Effector memory CD4-positive, alpha-beta T cell (primary cell): ENCODE data around the gene SLC17A6.

Experiments
- DNase-seq, 3 donors: peaks; one replicate each; pipeline ENCODE4 v3.0.0-alpha.2; 2020
- H3K27ac ChIP-seq: 2 replicates; pipeline ENCODE4 v1.7.0; 2013; ENCODE audit warnings: mild to moderate bottlenecking, low read length, moderate library complexity; ENCODE audit not compliant: insufficient read depth, poor library complexity, severe bottlenecking
- H3K27me3 ChIP-seq: replicated peaks from 2 replicates; pipeline ENCODE4 v1.7.0; 2013; ENCODE audit warnings: mild to moderate bottlenecking, low read length; ENCODE audit not compliant: insufficient read depth, control insufficient read depth, poor library complexity, severe bottlenecking
- H3K36me3 ChIP-seq: 2 replicates; pipeline ENCODE4 v1.7.0; 2013; ENCODE audit warnings: mild to moderate bottlenecking, low read length, moderate library complexity; ENCODE audit not compliant: control insufficient read depth, insufficient read depth
- H3K4me1 ChIP-seq: 2 replicates; pipeline ENCODE4 v1.7.0; 2013; ENCODE audit warnings: low read length, mild to moderate bottlenecking; ENCODE audit not compliant: control insufficient read depth, insufficient read depth, poor library complexity, severe bottlenecking
- H3K4me3 ChIP-seq: 2 replicates; pipeline ENCODE4 v1.7.0; 2013; ENCODE audit warnings: low read length, low read depth, mild to moderate bottlenecking; ENCODE audit not compliant: insufficient read depth, poor library complexity, severe bottlenecking
- H3K9me3 ChIP-seq: 2 replicates; pipeline ENCODE4 v1.7.0; 2013; ENCODE audit warnings: mild to moderate bottlenecking, low read length, moderate library complexity; ENCODE audit not compliant: control insufficient read depth

SLC17A6 gene

GRCh38 chr11:22341588-22341931 lies 3.4 kb downstream of the SLC17A6 start:
- no peak overlapping the region for H3K27ac ChIP-seq
- DNase-seq: no peak
- H3K4me1 ChIP-seq: no peaks in the 10 kb centered on the region
- peaks cover 53% of the 10 kb centered on the region for H3K27me3 ChIP-seq
- H3K9me3 ChIP-seq: no peaks in the 10 kb centered on the region
- H3K4me3 ChIP-seq: no peak overlapping the region
- H3K36me3 ChIP-seq: no peaks in the 10 kb centered on the region

DNA sequence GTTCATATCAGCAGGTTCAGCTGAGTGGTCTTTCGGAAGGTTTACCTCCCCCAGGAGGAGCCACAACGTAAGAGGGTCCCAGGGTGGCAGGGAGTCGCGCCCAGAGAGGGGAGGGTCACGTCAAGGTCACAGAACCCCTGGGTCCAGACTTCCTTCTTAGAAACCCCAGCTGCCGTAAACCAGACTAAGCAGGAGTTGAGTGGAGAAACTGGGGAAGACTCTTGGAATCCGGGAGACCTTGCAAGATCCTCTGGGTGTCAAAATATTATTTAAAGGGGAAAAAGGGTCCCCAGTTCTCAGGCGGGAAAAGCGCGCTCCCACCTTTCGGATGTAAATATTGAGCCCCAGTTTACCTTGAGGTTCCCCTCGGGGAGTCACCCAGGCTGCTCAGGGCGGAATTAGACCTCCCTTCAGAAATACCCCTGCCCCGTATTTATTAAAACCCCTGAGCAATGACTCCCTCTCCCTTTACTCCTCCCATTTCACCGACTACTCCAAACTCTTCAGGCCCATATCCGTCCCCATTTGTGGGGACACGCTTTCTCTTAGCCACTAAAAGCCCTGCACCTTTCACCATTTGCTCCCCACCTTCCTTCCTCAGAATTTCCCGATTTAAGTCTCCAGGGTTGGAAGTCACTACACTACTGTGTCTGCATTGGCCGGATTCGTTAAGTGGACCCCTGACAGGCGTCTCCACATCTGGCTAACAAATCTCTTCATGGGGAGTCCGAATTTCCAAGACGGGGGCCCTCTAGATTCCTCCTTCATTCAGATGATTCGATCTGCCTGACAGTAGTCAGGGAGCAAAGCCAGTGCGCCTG lies 4.2 kb downstream of the SLC17A6 start:
- no peaks in the 10 kb centered on the region for H3K4me1 ChIP-seq
- peaks cover 53% of the 10 kb centered on the region for H3K27me3 ChIP-seq
- no peak overlapping the region for H3K4me3 ChIP-seq
- H3K36me3 ChIP-seq: no peaks in the 10 kb centered on the region
- H3K27ac ChIP-seq: no peak overlapping the region
- no peak for DNase-seq
- no peaks in the 10 kb centered on the region for H3K9me3 ChIP-seq

DNA sequence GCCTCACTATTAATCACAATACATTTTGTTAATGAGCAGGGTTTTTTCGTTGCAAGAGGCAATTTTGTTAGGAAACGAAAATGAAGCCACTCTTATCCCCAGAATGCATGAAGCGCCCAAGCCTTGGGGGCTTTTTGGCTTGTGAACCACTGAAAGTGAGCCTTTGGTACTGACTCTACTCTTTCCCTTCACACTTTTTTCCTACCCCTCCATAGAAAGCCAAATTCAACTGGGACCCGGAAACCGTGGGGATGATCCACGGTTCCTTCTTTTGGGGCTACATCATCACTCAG lies 4.8 kb downstream of the SLC17A6 start:
- no peaks in the 10 kb centered on the region for H3K9me3 ChIP-seq
- H3K36me3 ChIP-seq: no peaks in the 10 kb centered on the region
- peaks cover 53% of the 10 kb centered on the region for H3K27me3 ChIP-seq
- no peak for DNase-seq
- H3K4me3 ChIP-seq: no peak overlapping the region
- H3K4me1 ChIP-seq: no peaks in the 10 kb centered on the region
- H3K27ac ChIP-seq: no peak overlapping the region

DNA sequence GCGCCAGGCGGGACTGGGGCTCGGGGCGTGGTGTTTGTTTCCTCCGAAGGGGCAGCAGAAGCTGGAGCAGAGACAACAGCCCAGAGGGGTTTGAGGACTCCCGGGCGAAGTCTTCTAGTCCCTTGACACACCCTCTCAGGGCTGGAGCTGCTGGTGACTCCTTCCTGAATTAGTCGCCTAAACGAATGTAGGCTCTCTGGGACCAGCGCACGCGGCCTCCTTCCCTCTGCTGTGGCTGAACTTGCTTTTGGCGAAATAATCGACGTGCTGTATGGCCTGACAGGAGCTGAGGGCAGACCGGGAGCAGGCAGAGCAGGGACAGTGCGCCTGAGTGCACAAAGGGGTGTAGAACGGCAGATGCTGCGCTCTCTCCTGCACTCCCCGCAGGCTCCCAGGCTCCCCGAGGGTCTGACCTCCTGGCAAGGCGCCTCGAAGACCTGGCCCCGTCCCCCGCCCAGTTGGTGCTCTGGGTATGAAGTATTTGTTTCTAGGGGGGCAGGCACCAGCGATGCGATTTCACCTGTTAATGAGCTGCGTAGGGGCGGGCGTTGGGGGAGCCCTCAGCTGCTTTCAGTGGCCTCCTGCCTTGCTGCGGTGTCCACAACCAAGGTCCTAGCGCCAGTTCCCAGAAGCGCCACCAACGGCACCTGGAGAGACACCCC lies 5.3 kb downstream of the SLC17A6 start:
- Histone ChIP-seq H3K9me3 (no peaks in the 10 kb centered on the region), H3K27me3 (peaks cover 51% of the 10 kb centered on the region)

DNA sequence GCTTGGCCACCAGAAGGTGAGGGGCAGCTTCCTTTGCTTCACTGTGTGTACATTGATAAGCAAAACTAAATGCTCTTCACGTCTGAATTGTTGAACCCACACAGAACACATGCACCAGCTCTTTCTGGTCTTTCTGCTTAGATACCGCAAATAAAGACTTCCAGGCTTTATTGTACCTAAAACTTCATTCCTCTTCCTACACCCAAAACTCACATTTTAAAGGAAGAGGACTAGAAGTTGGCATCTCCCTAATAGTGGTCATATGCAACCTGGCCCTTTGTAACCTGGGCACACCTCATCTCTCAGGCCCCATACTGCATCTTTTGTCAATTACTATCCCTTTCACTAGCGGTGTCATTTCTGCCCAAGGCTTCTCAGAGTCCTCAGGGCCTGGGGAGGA lies 5.9 kb downstream of the SLC17A6 start:
- no peak overlapping the region for H3K4me3 ChIP-seq
- peaks cover 50% of the 10 kb centered on the region for H3K27me3 ChIP-seq
- DNase-seq: no peak
- no peaks in the 10 kb centered on the region for H3K36me3 ChIP-seq
- H3K4me1 ChIP-seq: no peaks in the 10 kb centered on the region
- no peaks in the 10 kb centered on the region for H3K9me3 ChIP-seq
- H3K27ac ChIP-seq: no peak overlapping the region

More for the DNA sequence above, 5.3 kb downstream of the SLC17A6 start:
- Histone ChIP-seq H3K36me3 (no peaks in the 10 kb centered on the region), H3K4me1 (no peaks in the 10 kb centered on the region), H3K4me3 (no peak overlapping the region), H3K27ac (no peak overlapping the region)
- DNase-seq: no peak

- Histone ChIP-seq H3K27me3 (peaks cover 34% of the 10 kb centered on the region), H3K4me3 (no peak overlapping the region), H3K27ac (no peak overlapping the region), H3K4me1 (no peaks in the 10 kb centered on the region), H3K9me3 (no peaks in the 10 kb centered on the region), H3K36me3 (no peaks in the 10 kb centered on the region)
- DNase-seq: no peak
Observed at GRCh38 chr11:22346282-22346681, 8.1 kb downstream of the SLC17A6 start.

DNA sequence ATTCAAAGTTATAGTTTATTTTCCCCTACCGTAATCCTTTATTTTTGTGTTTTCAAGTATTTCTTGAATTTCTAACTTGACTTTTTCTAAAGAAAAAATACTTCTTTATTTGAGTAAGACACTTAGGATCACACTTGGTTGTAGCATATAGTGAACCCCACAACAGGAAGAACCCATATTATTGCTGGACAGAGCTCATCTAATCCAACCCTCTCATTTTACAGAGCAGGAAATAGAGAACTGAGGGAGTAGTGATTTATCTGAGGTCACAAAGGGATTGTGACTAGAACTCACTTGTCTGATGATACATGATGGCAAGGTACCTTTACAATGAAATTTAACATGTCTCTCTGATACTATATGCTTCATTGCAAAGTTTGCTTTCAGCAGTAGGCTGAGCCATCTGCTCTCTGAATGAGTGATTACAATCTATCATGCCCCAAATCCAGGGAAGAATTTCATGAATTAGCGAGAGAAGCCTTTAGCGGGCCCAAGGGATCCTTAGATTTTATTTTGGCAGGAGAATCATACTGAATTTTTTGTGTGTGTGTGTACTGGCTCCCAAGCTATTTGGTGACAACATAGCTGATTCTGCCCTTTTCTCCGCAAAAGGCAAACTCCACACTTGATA lies 9.8 kb downstream of the SLC17A6 start:
- Histone ChIP-seq H3K4me1 (no peaks in the 10 kb centered on the region), H3K27me3 (peaks cover 24% of the 10 kb centered on the region), H3K27ac (no peak overlapping the region), H3K36me3 (no peaks in the 10 kb centered on the region), H3K4me3 (no peak overlapping the region), H3K9me3 (no peaks in the 10 kb centered on the region)
- no peak for DNase-seq

- H3K4me1 ChIP-seq: no peaks in the 10 kb centered on the region
- no peak overlapping the region for H3K4me3 ChIP-seq
- no peaks in the 10 kb centered on the region for H3K36me3 ChIP-seq
- H3K9me3 ChIP-seq: no peaks in the 10 kb centered on the region
- no peak for DNase-seq
- peaks cover 13% of the 10 kb centered on the region for H3K27me3 ChIP-seq
- no peak overlapping the region for H3K27ac ChIP-seq
Observed at GRCh38 chr11:22349491-22349890, 11.3 kb downstream of the SLC17A6 start.

- H3K36me3 ChIP-seq: no peaks in the 10 kb centered on the region
- H3K4me3 ChIP-seq: no peak overlapping the region
- no peaks in the 10 kb centered on the region for H3K27me3 ChIP-seq
- H3K9me3 ChIP-seq: no peaks in the 10 kb centered on the region
- DNase-seq: no peak
- no peaks in the 10 kb centered on the region for H3K4me1 ChIP-seq
- H3K27ac ChIP-seq: no peak overlapping the region
Observed at GRCh38 chr11:22359295-22359694, 21.1 kb downstream of the SLC17A6 start.

GRCh38 chr11:22371160-22371559 lies 33.0 kb downstream of the SLC17A6 start:
- H3K27me3 ChIP-seq: no peaks in the 10 kb centered on the region
- DNase-seq: no peak
- no peaks in the 10 kb centered on the region for H3K4me1 ChIP-seq
- no peak overlapping the region for H3K27ac ChIP-seq
- no peaks in the 10 kb centered on the region for H3K9me3 ChIP-seq
- no peaks in the 10 kb centered on the region for H3K36me3 ChIP-seq
- no peak overlapping the region for H3K4me3 ChIP-seq
